Activated CD4-positive, alpha-beta T cell treated with anti-CD3 and anti-CD28 coated beads for 1 hour (primary cell): Measurements from ENCODE around the gene AGBL5.
"Not testable (repeated sequence)": the region's sequence is repeated elsewhere in the genome, so short reads cannot be mapped to it uniquely, and the experiment has no call there.

ENCODE experiments used
- DNase-seq: peaks from one replicate; pipeline ENCODE4 v3.0.0-alpha.2; 2020

The AGBL5 gene

GRCh38 chr2:27054721-27055120 lies 3.3 kb downstream of the AGBL5 start:
- no peak for DNase-seq

- no peak for DNase-seq
These were observed 5.7 kb downstream of the AGBL5 start for GRCh38 chr2:27057184-27057583.

- DNase-seq, result no peak
These were observed 6.7 kb downstream of the AGBL5 start for GRCh38 chr2:27058210-27058609.

GRCh38 chr2:27059141-27059820 lies 7.8 kb downstream of the AGBL5 start:
- no peak for DNase-seq

GRCh38 chr2:27060323-27060722 lies 8.9 kb downstream of the AGBL5 start:
- no peak for DNase-seq

- DNase-seq, result no peak
These were observed 13.7 kb downstream of the AGBL5 start for GRCh38 chr2:27065128-27065527.

GRCh38 chr2:27067385-27067784 lies 15.9 kb downstream of the AGBL5 start:
- no peak for DNase-seq

- no peak for DNase-seq
These were observed 18.0 kb downstream of the AGBL5 start for GRCh38 chr2:27069436-27069835.

GRCh38 chr2:27069961-27070618 lies 18.6 kb downstream of the AGBL5 start:
- DNase-seq, result no peak

GRCh38 chr2:27070653-27071276 lies 19.3 kb downstream of the AGBL5 start:
- DNase-seq, result no peak

GRCh38 chr2:27071277-27071989 lies 20.0 kb downstream of the AGBL5 start, which contains the start of gene OST4:
OST4 (minus strand) TSS chr2:27071654.
- DNase-seq, result peak; percentile 80

- no peak for DNase-seq
These were observed 20.7 kb downstream of the AGBL5 start for GRCh38 chr2:27071990-27072830.

GRCh38 chr2:27072920-27073319 lies 21.5 kb downstream of the AGBL5 start:
- DNase-seq, result no peak

- no peak for DNase-seq
These were observed 22.3 kb downstream of the AGBL5 start for GRCh38 chr2:27073782-27074181.

- peak; percentile 23 for DNase-seq
These were observed 23.5 kb downstream of the AGBL5 start for GRCh38 chr2:27074738-27075565.

GRCh38 chr2:27075566-27075871 lies 24.1 kb downstream of the AGBL5 start:
- not testable (repeated sequence) for DNase-seq

GRCh38 chr2:27076323-27076722 lies 24.9 kb downstream of the AGBL5 start:
- DNase-seq, result no peak

GRCh38 chr2:27077231-27077630 lies 25.8 kb downstream of the AGBL5 start:
- DNase-seq, result no peak

- no peak for DNase-seq
These were observed 27.1 kb downstream of the AGBL5 start, which contains the start of gene EMILIN1 for GRCh38 chr2:27078267-27079194. EMILIN1 (plus strand) TSS chr2:27078615; CDS start chr2:27079066, 451 bp downstream.
